Fibroblast of mammary gland (primary cell): ENCODE results near the gene DOK6.

Source experiments
- DNase-seq: peaks from one replicate; pipeline ENCODE4 v3.0.0-alpha.2; 2010; ENCODE audit warnings: low read depth
- H3K4me3 ChIP-seq: 2 replicates; pipeline ENCODE4 v1.5.1; 2011; ENCODE audit warnings: low read depth, mild to moderate bottlenecking, low read length, moderate library complexity; ENCODE audit not compliant: control insufficient read depth
- TF ChIP-seq, protein P1 (sequence below): conservative IDR thresholded peaks from 2 replicates; pipeline ENCODE4 v1.5.1; 2011; ENCODE audit warnings: low read depth, low read length, inconsistent platforms; ENCODE audit not compliant: control insufficient read depth, insufficient read depth

The DOK6 gene

DNA sequence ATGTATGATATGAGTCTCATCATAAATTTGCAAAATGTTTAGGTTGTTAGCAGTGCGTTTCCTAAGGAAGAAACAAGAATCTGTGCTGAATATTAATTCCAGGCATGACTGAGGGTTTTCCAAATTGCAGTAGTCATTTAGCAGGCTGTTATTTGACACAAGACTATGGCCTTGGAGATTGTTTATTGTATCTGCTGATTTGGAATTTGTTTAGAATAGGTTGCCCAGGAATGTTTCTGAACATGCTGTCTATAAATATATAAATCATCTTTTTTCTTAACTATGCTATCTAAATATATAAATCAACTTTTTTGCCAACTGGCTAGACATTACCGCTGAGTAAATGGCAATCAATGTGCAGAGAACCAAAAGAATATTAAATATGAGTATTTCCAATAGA is 90.9 kb downstream of the DOK6 start:
- no peak overlapping the region for H3K4me3 ChIP-seq
- TF ChIP-seq, protein P1, sequence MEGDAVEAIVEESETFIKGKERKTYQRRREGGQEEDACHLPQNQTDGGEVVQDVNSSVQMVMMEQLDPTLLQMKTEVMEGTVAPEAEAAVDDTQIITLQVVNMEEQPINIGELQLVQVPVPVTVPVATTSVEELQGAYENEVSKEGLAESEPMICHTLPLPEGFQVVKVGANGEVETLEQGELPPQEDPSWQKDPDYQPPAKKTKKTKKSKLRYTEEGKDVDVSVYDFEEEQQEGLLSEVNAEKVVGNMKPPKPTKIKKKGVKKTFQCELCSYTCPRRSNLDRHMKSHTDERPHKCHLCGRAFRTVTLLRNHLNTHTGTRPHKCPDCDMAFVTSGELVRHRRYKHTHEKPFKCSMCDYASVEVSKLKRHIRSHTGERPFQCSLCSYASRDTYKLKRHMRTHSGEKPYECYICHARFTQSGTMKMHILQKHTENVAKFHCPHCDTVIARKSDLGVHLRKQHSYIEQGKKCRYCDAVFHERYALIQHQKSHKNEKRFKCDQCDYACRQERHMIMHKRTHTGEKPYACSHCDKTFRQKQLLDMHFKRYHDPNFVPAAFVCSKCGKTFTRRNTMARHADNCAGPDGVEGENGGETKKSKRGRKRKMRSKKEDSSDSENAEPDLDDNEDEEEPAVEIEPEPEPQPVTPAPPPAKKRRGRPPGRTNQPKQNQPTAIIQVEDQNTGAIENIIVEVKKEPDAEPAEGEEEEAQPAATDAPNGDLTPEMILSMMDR = no peak
- no peak for DNase-seq

DNA sequence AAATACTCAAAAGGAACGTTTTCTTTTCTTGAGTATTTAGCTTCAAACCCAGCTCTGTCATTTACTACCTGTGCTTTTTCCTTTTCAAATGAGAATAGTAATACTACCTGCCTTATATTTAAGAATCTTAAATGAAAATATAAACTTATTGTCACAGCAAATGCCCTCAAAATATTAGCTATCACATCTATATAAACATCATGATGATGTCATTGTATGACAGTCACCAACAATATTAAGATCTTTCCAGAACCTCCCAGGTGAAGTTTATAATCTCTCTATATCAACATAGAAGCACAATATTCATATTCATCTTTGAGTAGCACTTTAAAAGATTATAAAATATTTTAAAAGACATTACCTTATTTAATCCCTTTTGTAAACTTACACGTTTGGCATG is 92.2 kb downstream of the DOK6 start:
- DNase-seq = no peak
- no peak overlapping the region for H3K4me3 ChIP-seq
- TF ChIP-seq, protein P1 = no peak

DNA sequence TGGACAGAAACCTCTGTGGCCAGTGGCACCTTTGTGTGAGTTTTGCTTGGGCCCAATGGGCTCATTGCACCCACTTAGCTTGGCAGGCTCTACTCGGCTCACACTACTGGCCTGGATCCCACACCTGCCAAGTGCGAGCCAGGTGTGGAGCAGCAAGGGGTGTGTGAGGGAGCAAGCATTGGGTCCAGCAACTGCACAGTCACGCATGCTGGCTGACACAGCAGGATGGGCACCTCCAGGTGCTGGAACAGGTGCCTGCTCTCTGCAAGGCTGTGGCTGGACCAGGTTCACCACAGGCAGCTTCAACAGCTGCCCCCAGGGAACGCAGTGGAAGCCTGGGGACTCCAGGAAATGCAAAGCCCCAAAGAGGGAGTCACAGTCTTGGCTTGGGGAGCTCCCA is 94.2 kb downstream of the DOK6 start:
- TF ChIP-seq, protein P1 = no peak
- DNase-seq = no peak
- no peak overlapping the region for H3K4me3 ChIP-seq

DNA sequence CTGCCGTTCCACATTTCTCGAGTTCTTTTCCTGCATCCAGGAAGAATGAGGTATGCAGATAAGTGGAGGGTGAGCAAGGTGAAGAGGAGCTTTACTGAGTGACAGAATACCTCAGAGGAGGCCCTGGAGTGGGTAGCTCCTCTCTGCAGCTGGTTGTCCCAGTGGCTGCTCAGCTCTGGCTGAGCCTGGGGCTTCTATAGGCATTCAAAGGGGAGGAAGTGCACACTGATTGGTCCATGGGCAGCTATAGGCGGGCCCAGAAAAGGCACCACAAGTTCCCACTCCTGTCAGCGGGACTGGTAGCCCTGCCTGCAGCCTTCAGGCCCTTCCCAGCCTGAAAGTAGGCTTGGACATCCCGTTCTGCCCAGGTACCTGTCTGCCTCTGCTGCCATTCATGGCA is 94.7 kb downstream of the DOK6 start:
- TF ChIP-seq, protein P1 = no peak
- no peak overlapping the region for H3K4me3 ChIP-seq

DNA sequence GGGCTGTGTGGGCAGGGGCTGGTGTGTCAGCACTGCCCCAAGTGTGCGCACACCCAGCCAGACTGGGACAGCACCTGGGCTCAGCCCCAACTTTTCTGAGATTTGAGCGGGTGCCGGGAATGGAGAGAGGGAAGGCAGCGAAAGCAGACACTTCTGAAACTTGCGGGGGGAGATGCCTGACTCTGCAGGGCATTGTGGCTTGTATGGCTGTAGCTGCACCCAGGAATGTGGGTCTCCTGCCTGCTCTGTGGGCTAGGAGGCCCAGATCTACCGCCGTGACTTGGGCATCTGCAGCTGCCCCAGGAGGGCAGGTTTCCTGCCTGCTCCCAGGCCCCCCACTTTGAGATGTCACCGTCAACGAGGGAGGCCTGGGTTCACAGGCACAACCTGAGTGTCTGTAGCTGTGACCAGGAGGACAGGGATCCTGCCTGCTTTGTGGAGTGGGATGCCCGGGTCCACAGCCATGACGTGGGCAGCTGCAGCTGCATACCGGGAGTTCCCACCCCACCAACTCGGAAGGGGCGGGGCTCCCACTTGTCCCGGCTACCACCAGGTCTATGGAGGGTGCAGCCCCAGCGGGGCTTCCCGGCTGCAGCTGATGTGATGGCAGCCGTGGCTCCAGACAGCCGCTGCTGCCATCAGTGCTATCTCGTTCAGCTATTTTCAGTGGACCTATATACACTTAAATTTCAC is 95.3 kb downstream of the DOK6 start:
- H3K4me3 ChIP-seq = no peak overlapping the region
- no peak for DNase-seq
- TF ChIP-seq, protein P1 = no peak

More for the DNA sequence above, 94.7 kb downstream of the DOK6 start:
- DNase-seq = no peak

DNA sequence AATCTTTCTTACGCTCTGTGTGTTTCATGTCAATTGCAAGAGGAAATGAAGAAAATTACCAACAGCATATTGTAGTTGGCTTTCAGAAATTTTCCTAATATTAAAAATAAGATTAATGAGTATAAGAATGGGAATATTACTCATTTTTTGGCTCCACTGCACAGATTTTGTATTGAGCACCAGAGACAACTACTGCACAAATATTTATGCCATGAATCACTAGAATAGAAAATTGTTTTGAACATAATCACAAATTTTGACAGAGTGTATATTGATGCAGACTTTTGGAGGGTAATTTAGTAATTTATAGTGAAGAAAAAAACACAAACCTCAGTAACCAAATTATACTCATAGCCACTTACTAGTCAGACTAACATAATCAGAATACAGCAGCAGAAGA is 118.3 kb downstream of the DOK6 start:
- DNase-seq = peak; percentile 42
- TF ChIP-seq, protein P1 = no peak
- no peak overlapping the region for H3K4me3 ChIP-seq

DNA sequence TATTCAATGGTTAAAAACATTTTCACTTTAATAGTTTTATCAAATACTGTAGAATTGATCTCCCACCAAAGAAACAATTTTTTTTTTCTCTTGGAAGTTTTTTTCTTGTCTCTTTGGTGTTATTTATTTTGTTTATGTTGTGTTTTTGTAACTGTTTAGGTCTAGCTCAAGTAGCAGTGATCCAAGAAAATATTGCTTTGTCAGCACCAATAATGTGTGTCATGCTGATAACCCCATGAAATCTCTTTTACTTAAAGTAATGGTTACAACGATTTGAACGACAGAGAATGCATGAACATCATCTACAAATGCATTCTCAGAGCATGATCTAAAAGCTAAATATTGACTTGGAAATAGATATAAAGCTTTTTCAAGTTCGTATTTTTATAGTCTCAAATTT is 122.9 kb downstream of the DOK6 start:
- H3K4me3 ChIP-seq = no peak overlapping the region
- TF ChIP-seq, protein P1 = no peak
- DNase-seq = no peak
